HepG2 (cell line): ENCODE results near the gene C12orf43. TPM values are rescaled to one million over a fixed set of nuclear protein-coding genes. Genes with fewer than 3 reads are reported as not detected.

Source experiments
- AHDC1 ChIP-seq: sonication (generic); formaldehyde crosslinking; IDR thresholded peaks from 2 replicates; pipeline ENCODE4 v1.5.1; 2020; ENCODE audit warnings: mild to moderate bottlenecking, missing genetic modification reagents, borderline replicate concordance
- ERF ChIP-seq: IDR thresholded peaks from 2 replicates; pipeline ENCODE4 v1.6.1; 2018; ENCODE audit warnings: missing biosample characterization, missing genetic modification reagents
- FOXA3 ChIP-seq: IDR thresholded peaks from 2 replicates; pipeline ENCODE4 v1.6.1; 2016; ENCODE audit warnings: missing genetic modification reagents, missing compliant biosample characterization
- GRHL1 ChIP-seq: sonication (generic); formaldehyde crosslinking; conservative IDR thresholded peaks from 2 replicates; pipeline ENCODE4 v1.8.0; 2022; ENCODE audit warnings: missing genetic modification reagents
- KAT7 ChIP-seq: IDR thresholded peaks from 2 replicates; pipeline ENCODE4 v1.6.1; 2018; ENCODE audit warnings: borderline replicate concordance, missing compliant biosample characterization
- RAD21 ChIP-seq: fragments of 450-650 bp; formaldehyde crosslinking; IDR thresholded peaks from 2 replicates; pipeline ENCODE4 v1.5.0; 2020; ENCODE audit warnings: mild to moderate bottlenecking
- RARG ChIP-seq: sonication (generic); formaldehyde crosslinking; IDR thresholded peaks from 2 replicates; pipeline ENCODE4 v1.4.0; 2020; ENCODE audit warnings: low read depth, mild to moderate bottlenecking, missing genetic modification reagents
- RBM22 ChIP-seq: fragments of 200-400 bp; formaldehyde crosslinking; optimal IDR thresholded peaks from 2 replicates; pipeline ENCODE3; 2017; ENCODE audit warnings: mild to moderate bottlenecking, low read length, moderate library complexity
- SP2 ChIP-seq: sonication (generic); formaldehyde crosslinking; IDR thresholded peaks from 2 replicates; pipeline ENCODE4 v1.5.1; 2020; ENCODE audit warnings: mild to moderate bottlenecking, missing genetic modification reagents
- SRY ChIP-seq: sonication (generic); formaldehyde crosslinking; IDR thresholded peaks from 2 replicates; pipeline ENCODE4 v1.8.0; 2022; ENCODE audit warnings: mild to moderate bottlenecking, missing genetic modification reagents
- TFDP2 ChIP-seq: sonication (generic); formaldehyde crosslinking; IDR thresholded peaks from 2 replicates; pipeline ENCODE4 v1.4.0; 2020; ENCODE audit warnings: missing genetic modification reagents
- TGIF2 ChIP-seq: IDR thresholded peaks from 2 replicates; pipeline ENCODE4 v1.6.1; 2016; ENCODE audit warnings: control low read depth, missing compliant biosample characterization
- XRCC5 ChIP-seq: fragments of 200-400 bp; formaldehyde crosslinking; optimal IDR thresholded peaks from 2 replicates; pipeline ENCODE3; 2017; ENCODE audit warnings: mild to moderate bottlenecking, low read length
- ZNF331 ChIP-seq: sonication (generic); formaldehyde crosslinking; IDR thresholded peaks from 2 replicates; pipeline ENCODE4 v1.4.0; 2020; ENCODE audit warnings: missing genetic modification reagents
- ZNF367 ChIP-seq: sonication (generic); formaldehyde crosslinking; IDR thresholded peaks from 2 replicates; pipeline ENCODE4 v1.4.0; 2020; ENCODE audit warnings: missing genetic modification reagents, borderline replicate concordance
- ZNF383 ChIP-seq: sonication (generic); formaldehyde crosslinking; IDR thresholded peaks from 2 replicates; pipeline ENCODE4 v1.4.0; 2020; ENCODE audit warnings: missing genetic modification reagents, mild to moderate bottlenecking, borderline replicate concordance
- ZNF431 ChIP-seq: sonication (generic); formaldehyde crosslinking; IDR thresholded peaks from 2 replicates; pipeline ENCODE4 v1.9.0; 2022; ENCODE audit warnings: missing genetic modification reagents, low read depth, mild to moderate bottlenecking, borderline replicate concordance
- ZNF614 ChIP-seq: IDR thresholded peaks from 2 replicates; pipeline ENCODE4 v1.6.1; 2018; ENCODE audit warnings: missing biosample characterization, missing genetic modification reagents, inconsistent platforms, borderline replicate concordance
- ZSCAN21 ChIP-seq: sonication (generic); formaldehyde crosslinking; IDR thresholded peaks from 2 replicates; pipeline ENCODE4 v1.8.0; 2022; ENCODE audit warnings: mild to moderate bottlenecking, missing genetic modification reagents, moderate library complexity, borderline replicate concordance
- polyA plus RNA-seq, 8 experiments: library from polyadenylated mRNA; depleted of rRNA in 3 of 8; stranded (reverse) in 7 of 8; unstranded in 1 of 8; fragments of >200 nt; fragmentation: Illumina TruSeq in 4 of 8; extraction: Trizol in 4 of 8; gene quantifications; 2 replicates each; pipeline versions ENCODE4 v1.2.1 to v1.2.3, GENCODE V29; 2011 to 2016; ENCODE audit warnings: low read depth in 4 of 8, missing spikeins in 1 of 8, mixed read lengths in 1 of 8; ENCODE audit not compliant: insufficient read depth in 1 of 8
- total RNA-seq, 5 experiments: library from RNA; depleted of rRNA; stranded (reverse); fragments of >200 nt; fragmentation: Illumina TruSeq; extraction: Trizol; gene quantifications; 2 replicates each; pipeline ENCODE4 v1.2.3, GENCODE V29; 2016; ENCODE audit warnings: low read depth in 1 of 5
- TF ChIP-seq, protein P1 (sequence below): sonication (generic); formaldehyde crosslinking; IDR thresholded peaks from 2 replicates; pipeline ENCODE4 v1.4.0; 2020; ENCODE audit warnings: mild to moderate bottlenecking, missing genetic modification reagents
- TF ChIP-seq, protein P2 (sequence below): sonication (generic); formaldehyde crosslinking; IDR thresholded peaks from 2 replicates; pipeline ENCODE4 v1.5.0; 2020; ENCODE audit warnings: missing genetic modification reagents

Gene C12orf43
- total and polyA plus RNA-seq, 2 of the 13 experiments (the other 11 are each of a cell fraction or from before 2014, with no cell fraction given), result 7.9 to 11.1 TPM

- TF ChIP-seq KAT7 (CRISPR knock-in tag) (0 out of 2 replicates have a peak, but pooled peaks have one; percentile 35), RARG (CRISPR knock-in tag) (no peak), XRCC5 (no peak), AHDC1 (CRISPR knock-in tag) (peak; percentile 5; the same call in 1 of the 2 replicates), ZSCAN21 (CRISPR knock-in tag) (no peak), RAD21 (CRISPR knock-in tag) (peak; percentile 15; the same call in 1 of the 2 replicates), SP2 (no peak), FOXA3 (CRISPR knock-in tag) (no peak), ERF (CRISPR knock-in tag) (0 out of 2 replicates have a peak, but pooled peaks have one; percentile 14), ZNF367 (no peak), RBM22 (peak; percentile 78), ZNF614 (no peak), SRY (CRISPR knock-in tag) (no peak), ZNF431 (CRISPR knock-in tag) (no peak), ZNF331 (CRISPR knock-in tag) (no peak), TFDP2 (CRISPR knock-in tag) (0 out of 2 replicates have a peak, but pooled peaks have one; percentile 14), GRHL1 (CRISPR knock-in tag) (no peak), TGIF2 (CRISPR knock-in tag) (no peak), ZNF383 (no peak)
- TF ChIP-seq, protein P1, sequence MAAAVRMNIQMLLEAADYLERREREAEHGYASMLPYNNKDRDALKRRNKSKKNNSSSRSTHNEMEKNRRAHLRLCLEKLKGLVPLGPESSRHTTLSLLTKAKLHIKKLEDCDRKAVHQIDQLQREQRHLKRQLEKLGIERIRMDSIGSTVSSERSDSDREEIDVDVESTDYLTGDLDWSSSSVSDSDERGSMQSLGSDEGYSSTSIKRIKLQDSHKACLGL (CRISPR knock-in tag), result no peak
- TF ChIP-seq, protein P2, sequence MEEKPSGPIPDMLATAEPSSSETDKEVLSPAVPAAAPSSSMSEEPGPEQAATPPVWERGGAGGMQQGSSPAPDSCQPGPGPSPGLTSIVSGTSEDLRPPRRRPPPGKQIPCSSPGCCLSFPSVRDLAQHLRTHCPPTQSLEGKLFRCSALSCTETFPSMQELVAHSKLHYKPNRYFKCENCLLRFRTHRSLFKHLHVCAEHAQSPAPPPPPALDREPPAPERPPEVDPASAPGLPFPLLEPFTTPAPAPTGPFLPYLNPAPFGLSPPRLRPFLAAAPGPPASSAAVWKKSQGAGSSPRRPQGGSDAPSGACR, result no peak
Observed at GRCh38 chr12:120979220-120979861, 36.9 kb downstream of the C12orf43 start (continued).
